ENCODE data around the gene C1QTNF8.

Gene C1QTNF8

GRCh38 chr16:1077877-1078578 lies 18.0 kb downstream of the C1QTNF8 start:
- Histone ChIP-seq H3K4me3 (ENCODE audit: low read depth, low read length) (no peak overlapping the region), H3K4me1 (ENCODE audit: control insufficient read depth, insufficient read depth, low read length) (peaks cover 12% of the 10 kb centered on the region), H3K9me3 (ENCODE audit: control insufficient read depth, insufficient read depth, low read depth, low read length) (no peaks in the 10 kb centered on the region), H3K36me3 (ENCODE audit: control insufficient read depth in 2 of 2, insufficient read depth in 1 of 2, low read length in 2 of 2) (no peaks in the 10 kb centered on the region), H3K27ac (ENCODE audit: extremely low read depth, low read depth, low read length) (peak overlapping the region; percentile 60; the same call in 1 of the 2 replicates)
- TF ChIP-seq ZNF2 (tag by site-specific recombination; IDR thresholded peaks at IDR 0.05): peak; percentile 29; the same call in 1 of the 2 replicates
- no peak for TF ChIP-seq ZSCAN18 (tag by site-specific recombination; IDR thresholded peaks at IDR 0.05)
- CTCF ChIA-PET: no interaction called here
- POLR2A ChIA-PET: no interaction called here

- CTCF ChIA-PET: interaction anchor here (1.1 to 1.5 kb wide), 2 partner anchors 19 to 20 kb away, joined by 3 to 4 read pairs; no protein-coding TSS in a partner anchor
- TF ChIP-seq OSR2 (tag by site-specific recombination; IDR thresholded peaks at IDR 0.05) (no peak), ZNF311 (tag by site-specific recombination; IDR thresholded peaks at IDR 0.05; ENCODE audit: borderline replicate concordance) (no peak)
- H3K36me3 ChIP-seq (ENCODE audit: control insufficient read depth in 2 of 2, insufficient read depth in 1 of 2, low read length in 2 of 2): no peaks in the 10 kb centered on the region
These were observed 19.1 kb downstream of the C1QTNF8 start for GRCh38 chr16:1076801-1077576.

GRCh38 chr16:1075546-1075945 lies 20.5 kb downstream of the C1QTNF8 start:
- ChIA-PET POLR2A (no interaction called here), CTCF (interaction anchor here (0.6 to 1.4 kb wide), 2 partner anchors 18 to 28 kb away, joined by 4 to 6 read pairs; no protein-coding TSS in a partner anchor)
- Histone ChIP-seq H3K27ac (ENCODE audit: extremely low read depth, low read depth, low read length) (no peak overlapping the region), H3K36me3 (ENCODE audit: control insufficient read depth in 2 of 2, insufficient read depth in 1 of 2, low read length in 2 of 2) (no peaks in the 10 kb centered on the region), H3K4me3 (ENCODE audit: low read depth, low read length) (no peak overlapping the region), H3K9me3 (ENCODE audit: control insufficient read depth, insufficient read depth, low read depth, low read length) (no peaks in the 10 kb centered on the region), H3K4me1 (ENCODE audit: control insufficient read depth, insufficient read depth, low read length) (peaks cover 12% of the 10 kb centered on the region)
- TF ChIP-seq IKZF3 (tag by site-specific recombination; IDR thresholded peaks at IDR 0.05) (0 out of 2 replicates have a peak, but pooled peaks have one; percentile 17), KLF16 (tag by site-specific recombination; IDR thresholded peaks at IDR 0.05) (no peak), KLF17 (tag by site-specific recombination; IDR thresholded peaks at IDR 0.05) (peak; percentile 76; the same call in 1 of the 2 replicates), ZNF621 (tag by site-specific recombination; IDR thresholded peaks at IDR 0.05) (no peak), ZNF302 (tag by site-specific recombination; IDR thresholded peaks at IDR 0.05; ENCODE audit: low read depth) (no peak), ZNF138 (tag by site-specific recombination; IDR thresholded peaks at IDR 0.05; ENCODE audit: borderline replicate concordance) (no peak), ZNF704 (tag by site-specific recombination; IDR thresholded peaks at IDR 0.05) (no peak), ZBTB8A (tag by site-specific recombination; IDR thresholded peaks at IDR 0.05) (no peak), ZBTB44 (tag by site-specific recombination; IDR thresholded peaks at IDR 0.05) (no peak), ZNF488 (tag by site-specific recombination; IDR thresholded peaks at IDR 0.05) (no peak), ZFHX2 (tag by site-specific recombination; conservative IDR thresholded peaks at IDR 0.05) (peak; percentile 77), WT1 (tag by site-specific recombination; IDR thresholded peaks at IDR 0.05) (0 out of 2 replicates have a peak, but pooled peaks have one; percentile 22), ZNF624 (tag by site-specific recombination; IDR thresholded peaks at IDR 0.05) (no peak), ZNF202 (tag by site-specific recombination; IDR thresholded peaks at IDR 0.05; ENCODE audit: borderline replicate concordance) (no peak), YY2 (tag by site-specific recombination; IDR thresholded peaks at IDR 0.05) (no peak), ZBTB21 (tag by site-specific recombination; IDR thresholded peaks at IDR 0.05) (no peak), MYNN (tag by site-specific recombination; IDR thresholded peaks at IDR 0.05; ENCODE audit: borderline replicate concordance) (no peak), ZBTB7A (tag by site-specific recombination; IDR thresholded peaks at IDR 0.05; ENCODE audit: low read depth) (no peak), RBAK (tag by site-specific recombination; IDR thresholded peaks at IDR 0.05) (no peak), EGR2 (tag by site-specific recombination; IDR thresholded peaks at IDR 0.05; ENCODE audit: low read depth) (peak; percentile 73)

More at GRCh38 chr16:1076801-1077576, 19.1 kb downstream of the C1QTNF8 start:
- POLR2A ChIA-PET: no interaction called here
- no peak overlapping the region for H3K27ac ChIP-seq (ENCODE audit: extremely low read depth, low read depth, low read length)
- H3K9me3 ChIP-seq (ENCODE audit: control insufficient read depth, insufficient read depth, low read depth, low read length): no peaks in the 10 kb centered on the region
- no peak overlapping the region for H3K4me3 ChIP-seq (ENCODE audit: low read depth, low read length)
- H3K4me1 ChIP-seq (ENCODE audit: control insufficient read depth, insufficient read depth, low read length): peaks cover 12% of the 10 kb centered on the region
